Endothelial cell of umbilical vein (primary cell): ENCODE measurements around the gene ACSL4. TPM values are rescaled to one million over a fixed set of nuclear protein-coding genes. Genes with fewer than 3 reads are reported as not detected.
"Not testable (repeated sequence)": the region's sequence is repeated elsewhere in the genome, so short reads cannot be mapped to it uniquely, and the experiment has no call there.

Source experiments
- BruUV-seq: library from RNA; stranded (reverse); fragments of 400-500 nt; replicated peaks from 2 replicates; lab custom pipeline; 2021; lab: Mats Ljungman, UMichigan
- CTCF ChIA-PET: fragments of 300-600, 350-600 bp; sonication (Branson Sonifier 250); formaldehyde crosslinking; loops from one replicate; lab custom pipeline; 2021; ENCODE audit warnings: antibody characterized with exemption, inconsistent platforms; lab: Charles Lee
- POLR2A ChIA-PET: fragments of 300-600, 350-600 bp; sonication (Branson Sonifier 250); formaldehyde crosslinking; loops from one replicate; lab custom pipeline; 2021; ENCODE audit warnings: antibody characterized with exemption, inconsistent platforms; lab: Charles Lee
- DNase-seq: peaks from one replicate; pipeline ENCODE4 v3.0.0-alpha.2; 2011; ENCODE audit warnings: low read depth, low spot score
- FAIRE-seq: peaks from 2 replicates; lab custom pipeline; 2011; peaks lifted over from hg19 to GRCh38; lab: Jason Lieb, UNC
- H2AFZ ChIP-seq: 2 replicates; pipeline ENCODE4 v1.6.0; 2012; ENCODE audit warnings: low read depth, low read length, control low read depth, inconsistent platforms
- H3K27ac ChIP-seq: 2 replicates; pipeline ENCODE4 v1.5.1; 2011; ENCODE audit warnings: low read depth, mild to moderate bottlenecking, control low read depth, low read length, moderate library complexity; ENCODE audit not compliant: insufficient read depth
- H3K27me3 ChIP-seq, 2 experiments: 2 replicates each; pipeline versions ENCODE4 v1.6.0 to v1.6.1; 2011; ENCODE audit warnings: low read length in 2 of 2, mixed read lengths in 1 of 2; ENCODE audit not compliant: control insufficient read depth in 2 of 2, insufficient read depth in 2 of 2
- H3K36me3 ChIP-seq, 2 experiments: 2 replicates in 1 of 2; 3 replicates in 1 of 2; pipeline ENCODE4 v1.5.1; 2011; ENCODE audit warnings: low read length in 2 of 2, mild to moderate bottlenecking in 1 of 2, moderate library complexity in 1 of 2; ENCODE audit not compliant: control insufficient read depth in 2 of 2, insufficient read depth in 2 of 2; ENCODE audit errors: extremely low read depth in 1 of 2
- H3K4me1 ChIP-seq: 3 replicates; pipeline ENCODE4 v1.5.1; 2011; ENCODE audit warnings: mild to moderate bottlenecking, low read length; ENCODE audit not compliant: control insufficient read depth, insufficient read depth; ENCODE audit errors: extremely low read depth
- H3K4me2 ChIP-seq: 2 replicates; pipeline ENCODE4 v1.6.1; 2011; ENCODE audit warnings: low read length, control low read depth, mixed read lengths; ENCODE audit not compliant: insufficient read depth
- H3K4me3 ChIP-seq, 3 experiments: fragments of 200-600 bp in 1 of 3; sonication (generic), shearing (Covaris generic) in 1 of 3; replicated peaks in 1 of 3; 2 replicates each; pipeline ENCODE4 v1.5.1; 2011 to 2016; ENCODE audit warnings: control low read depth in 3 of 3, low read length in 3 of 3, mild to moderate bottlenecking in 2 of 3, inconsistent platforms in 1 of 3, low read depth in 1 of 3, moderate library complexity in 1 of 3; ENCODE audit not compliant: insufficient read depth in 1 of 3
- H3K79me2 ChIP-seq: 2 replicates; pipeline ENCODE4 v1.6.0; 2012; ENCODE audit warnings: low read length, inconsistent platforms; ENCODE audit not compliant: control insufficient read depth, insufficient read depth
- H3K9ac ChIP-seq: replicated peaks from 2 replicates; pipeline ENCODE3; 2011; ENCODE audit warnings: low read length, control low read depth; ENCODE audit not compliant: insufficient read depth; ENCODE audit errors: extremely low read depth
- H3K9me1 ChIP-seq: replicated peaks from 3 replicates; pipeline ENCODE4 v1.6.0; 2011; ENCODE audit warnings: mild to moderate bottlenecking, low read length; ENCODE audit not compliant: control insufficient read depth, insufficient read depth; ENCODE audit errors: extremely low read depth
- H3K9me3 ChIP-seq: replicated peaks from 2 replicates; pipeline ENCODE4 v1.5.1; 2012; ENCODE audit warnings: low read length, inconsistent platforms; ENCODE audit not compliant: control insufficient read depth, insufficient read depth
- H4K20me1 ChIP-seq: replicated peaks from 2 replicates; pipeline ENCODE3; 2011; ENCODE audit warnings: mild to moderate bottlenecking, low read length; ENCODE audit not compliant: control insufficient read depth, insufficient read depth; ENCODE audit errors: extremely low read depth
- EZH2 ChIP-seq: IDR thresholded peaks from 2 replicates; pipeline ENCODE4 v1.6.1; 2012; ENCODE audit warnings: borderline replicate concordance, low read depth, mild to moderate bottlenecking, moderate library complexity, low read length, inconsistent platforms; ENCODE audit not compliant: severe bottlenecking
- FOS ChIP-seq: IDR thresholded peaks from 2 replicates; pipeline ENCODE4 v1.6.1; 2011; ENCODE audit warnings: mild to moderate bottlenecking, low read length, moderate library complexity, borderline replicate concordance; ENCODE audit not compliant: insufficient read depth
- GATA2 ChIP-seq: IDR thresholded peaks from 2 replicates; pipeline ENCODE4 v1.7.0; 2011; ENCODE audit warnings: low read depth, mild to moderate bottlenecking, moderate library complexity, mixed read lengths, low read length; ENCODE audit not compliant: insufficient read length, insufficient read depth
- JUN ChIP-seq: IDR thresholded peaks from 2 replicates; pipeline ENCODE4 v1.6.1; 2011; ENCODE audit warnings: borderline replicate concordance, low read depth; ENCODE audit not compliant: insufficient read length, insufficient read depth
- MYC ChIP-seq: IDR thresholded peaks from one replicate; pipeline ENCODE4 v1.6.1; 2011; ENCODE audit warnings: mild to moderate bottlenecking, low read depth, low read length
- POLR2A ChIP-seq: IDR thresholded peaks from 2 replicates; pipeline ENCODE4 v1.6.1; 2012; ENCODE audit warnings: low read depth, mild to moderate bottlenecking, control low read depth, low read length
- POLR2AphosphoS5 ChIP-seq: IDR thresholded peaks from 2 replicates; pipeline ENCODE4 v1.6.1; 2012; ENCODE audit warnings: low read depth, mild to moderate bottlenecking, control low read depth, low read length, moderate library complexity; ENCODE audit not compliant: insufficient read depth
- dilution Hi-C: fragments of 300-500 bp; cut with MboI; formaldehyde crosslinking; loops from one replicate; pipeline ENCODE4 v1.15.0; 2019; ENCODE audit warnings: low sequenced_read_pairs; ENCODE audit not compliant: extremely low pct_ligation_motif_present
- intact Hi-C: fragments of 100-400 bp; cut with micrococcal nuclease; formaldehyde crosslinking; loops from one replicate; pipeline ENCODE4 v1.10.0; 2022
- polyA plus RNA-seq, 4 experiments: library from polyadenylated mRNA; depleted of rRNA in 3 of 4; stranded (reverse) in 3 of 4; unstranded in 1 of 4; fragments of >200 nt; gene quantifications; 2 replicates each; pipeline versions ENCODE4 v1.2.1 to v1.2.3, GENCODE V29; 2011 to 2012; ENCODE audit warnings: missing spikeins in 1 of 4
- total RNA-seq: library from RNA; stranded (reverse); gene quantifications from 2 replicates; pipeline ENCODE4 v1.2.3, GENCODE V29; 2021
- TF ChIP-seq, protein P1 (sequence below), 2 donors: IDR thresholded peaks; 1 replicate in 1 of 2; 2 replicates in 1 of 2; pipeline ENCODE4 v1.5.1; 2011; ENCODE audit warnings: low read length in 2 of 2, mild to moderate bottlenecking in 2 of 2, moderate library complexity in 2 of 2, control low read depth in 1 of 2, inconsistent platforms in 1 of 2, low read depth in 1 of 2; ENCODE audit not compliant: insufficient read depth in 1 of 2; ENCODE audit errors: extremely low read depth in 1 of 2
- TF ChIP-seq, protein P2 (sequence below): IDR thresholded peaks from 2 replicates; pipeline ENCODE4 v1.6.1; 2011; ENCODE audit not compliant: insufficient read depth, insufficient read length

ACSL4 gene
- total and polyA plus RNA-seq, 2 donors (not counting 3 experiments of a cell fraction or from before 2014, with no cell fraction given), result 20.7 to 85.5 TPM

DNA sequence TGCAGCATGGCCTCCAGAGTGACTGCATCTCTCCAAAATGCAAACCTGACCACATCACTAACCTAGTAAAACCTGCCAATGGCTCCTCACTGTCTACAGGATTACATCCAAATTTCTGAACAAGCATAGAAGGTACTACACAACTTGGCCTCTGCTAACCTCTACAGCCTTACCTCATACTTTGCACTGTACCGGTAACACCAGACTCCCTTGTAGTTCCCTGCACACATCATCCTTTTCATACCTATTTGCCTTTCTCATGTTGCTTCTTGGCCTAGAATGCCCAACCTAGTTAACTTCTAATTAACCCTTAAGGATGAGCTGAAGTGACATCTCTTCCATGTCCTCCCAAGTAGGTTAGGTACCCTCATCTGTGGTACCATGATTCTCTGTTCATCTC, 74.7 kb downstream of the ACSL4 start:
- no peaks in the 10 kb centered on the region for H3K9me1 ChIP-seq
- no peak overlapping the region for H3K27ac ChIP-seq
- H4K20me1 ChIP-seq, result no peaks in the 10 kb centered on the region
- DNase-seq (no peak), FAIRE-seq (no peak)
- peaks cover 16% of the 10 kb centered on the region for H3K79me2 ChIP-seq
- H3K27me3 ChIP-seq, result no peaks in the 10 kb centered on the region
- H2AFZ ChIP-seq, result no peak overlapping the region
- H3K9ac ChIP-seq, result no peak overlapping the region
- intact Hi-C loops, result no loop called here
- H3K4me3 ChIP-seq, result no peak overlapping the region
- no peaks in the 10 kb centered on the region for H3K36me3 ChIP-seq
- TF ChIP-seq GATA2 (no peak), FOS (no peak), POLR2AphosphoS5 (no peak), POLR2A (no peak), MYC (no peak), EZH2 (no peak), JUN (no peak)
- TF ChIP-seq, protein P1, sequence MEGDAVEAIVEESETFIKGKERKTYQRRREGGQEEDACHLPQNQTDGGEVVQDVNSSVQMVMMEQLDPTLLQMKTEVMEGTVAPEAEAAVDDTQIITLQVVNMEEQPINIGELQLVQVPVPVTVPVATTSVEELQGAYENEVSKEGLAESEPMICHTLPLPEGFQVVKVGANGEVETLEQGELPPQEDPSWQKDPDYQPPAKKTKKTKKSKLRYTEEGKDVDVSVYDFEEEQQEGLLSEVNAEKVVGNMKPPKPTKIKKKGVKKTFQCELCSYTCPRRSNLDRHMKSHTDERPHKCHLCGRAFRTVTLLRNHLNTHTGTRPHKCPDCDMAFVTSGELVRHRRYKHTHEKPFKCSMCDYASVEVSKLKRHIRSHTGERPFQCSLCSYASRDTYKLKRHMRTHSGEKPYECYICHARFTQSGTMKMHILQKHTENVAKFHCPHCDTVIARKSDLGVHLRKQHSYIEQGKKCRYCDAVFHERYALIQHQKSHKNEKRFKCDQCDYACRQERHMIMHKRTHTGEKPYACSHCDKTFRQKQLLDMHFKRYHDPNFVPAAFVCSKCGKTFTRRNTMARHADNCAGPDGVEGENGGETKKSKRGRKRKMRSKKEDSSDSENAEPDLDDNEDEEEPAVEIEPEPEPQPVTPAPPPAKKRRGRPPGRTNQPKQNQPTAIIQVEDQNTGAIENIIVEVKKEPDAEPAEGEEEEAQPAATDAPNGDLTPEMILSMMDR (IDR thresholded peaks at IDR 0.05; ENCODE audit: extremely low read depth in 1 of 2, insufficient read depth in 1 of 2, low read depth in 1 of 2, low read length in 2 of 2), result no peak
- TF ChIP-seq, protein P2, sequence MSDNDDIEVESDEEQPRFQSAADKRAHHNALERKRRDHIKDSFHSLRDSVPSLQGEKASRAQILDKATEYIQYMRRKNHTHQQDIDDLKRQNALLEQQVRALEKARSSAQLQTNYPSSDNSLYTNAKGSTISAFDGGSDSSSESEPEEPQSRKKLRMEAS, result no peak
- dilution Hi-C loops, result no loop called here
- H3K4me1 ChIP-seq, result no peaks in the 10 kb centered on the region
- no TSS peak for BruUV-seq
- ChIA-PET POLR2A (no interaction called here), CTCF (no interaction called here)
- no peaks in the 10 kb centered on the region for H3K9me3 ChIP-seq
- no peak overlapping the region for H3K4me2 ChIP-seq

DNA sequence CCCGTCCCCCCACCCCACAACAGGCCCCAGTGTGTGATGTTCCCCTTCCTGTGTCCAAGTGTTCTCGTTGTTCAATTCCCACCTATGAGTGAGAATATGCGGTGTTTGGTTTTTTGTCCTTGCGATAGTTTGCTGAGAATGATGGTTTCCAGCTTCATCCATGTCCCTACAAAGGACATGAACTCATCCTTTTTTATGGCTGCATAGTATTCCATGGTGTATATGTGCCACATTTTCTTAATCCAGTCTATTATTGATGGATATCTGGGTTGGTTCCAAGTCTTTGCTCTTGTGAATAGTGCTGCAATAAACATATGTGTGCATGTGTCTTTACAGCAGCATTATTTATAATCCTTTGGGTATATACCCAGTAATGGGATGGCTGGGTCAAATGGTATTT, 75.7 kb downstream of the ACSL4 start:
- H3K27ac ChIP-seq, H3K9ac ChIP-seq, H2AFZ ChIP-seq, H3K27me3 ChIP-seq, H3K9me3 ChIP-seq, dilution Hi-C loops, DNase-seq, H3K36me3 ChIP-seq, H3K4me1 ChIP-seq, H3K9me1 ChIP-seq, H4K20me1 ChIP-seq, H3K4me3 ChIP-seq, BruUV-seq, intact Hi-C loops, CTCF ChIA-PET, H3K4me2 ChIP-seq, FAIRE-seq, POLR2A ChIA-PET: not testable (repeated sequence)
- peaks cover 17% of the 10 kb centered on the region for H3K79me2 ChIP-seq
